ENCODE measurements around the gene XXYLT1.
"Not testable (repeated sequence)": the region's sequence is repeated elsewhere in the genome, so short reads cannot be mapped to it uniquely, and the experiment has no call there.

Gene XXYLT1

GRCh38 chr3:195226900-195227447 lies 44.0 kb downstream of the XXYLT1 start:
- peak; percentile 54 for DNase-seq (ENCODE audit: low spot score)

- no peak for DNase-seq (ENCODE audit: low spot score)
Observed at GRCh38 chr3:195226445-195226844, 44.5 kb downstream of the XXYLT1 start.

GRCh38 chr3:195224980-195225580 lies 45.9 kb downstream of the XXYLT1 start:
- no peak for DNase-seq (ENCODE audit: low spot score)

GRCh38 chr3:195224156-195224979 lies 46.6 kb downstream of the XXYLT1 start:
- no peak for DNase-seq (ENCODE audit: low spot score)

DNA sequence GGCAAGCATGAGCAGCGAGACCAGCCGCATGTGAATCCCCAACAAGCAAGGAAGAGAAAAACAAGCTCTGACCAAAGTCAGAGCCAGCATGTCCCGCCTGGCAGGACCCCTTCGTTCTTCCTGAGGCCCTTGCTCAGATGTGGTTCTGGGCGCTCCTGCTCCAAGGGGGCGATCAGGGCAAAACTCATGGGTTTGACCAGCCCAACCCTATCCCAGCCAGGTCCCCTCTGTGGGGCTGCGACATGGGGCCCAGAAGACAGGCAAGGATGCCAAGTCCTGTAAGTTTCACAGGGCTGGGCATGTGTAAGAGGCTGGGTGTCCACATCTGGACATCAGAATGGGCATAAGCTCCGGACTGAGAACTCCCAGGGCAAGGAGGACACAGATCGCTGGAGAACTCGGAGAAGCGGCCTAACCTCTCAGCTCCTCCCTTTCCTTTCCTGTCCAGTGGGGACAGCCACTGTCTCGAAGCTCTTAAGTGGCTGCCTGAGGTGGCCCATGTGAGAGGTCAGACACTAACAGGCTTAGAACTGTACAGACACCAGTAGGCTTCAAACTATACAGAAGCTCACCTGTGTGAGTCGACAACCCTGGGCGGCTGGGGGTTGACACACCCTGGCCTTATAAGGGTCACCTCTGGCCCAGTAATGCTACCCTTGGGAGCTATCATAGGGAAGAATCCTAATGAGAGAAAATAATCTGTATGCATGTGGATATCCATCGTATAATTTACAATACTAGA lies 48.9 kb downstream of the XXYLT1 start:
- DNase-seq (ENCODE audit: low spot score): no peak

GRCh38 chr3:195221015-195221853 lies 49.7 kb downstream of the XXYLT1 start:
- no peak for DNase-seq (ENCODE audit: low spot score)

DNA sequence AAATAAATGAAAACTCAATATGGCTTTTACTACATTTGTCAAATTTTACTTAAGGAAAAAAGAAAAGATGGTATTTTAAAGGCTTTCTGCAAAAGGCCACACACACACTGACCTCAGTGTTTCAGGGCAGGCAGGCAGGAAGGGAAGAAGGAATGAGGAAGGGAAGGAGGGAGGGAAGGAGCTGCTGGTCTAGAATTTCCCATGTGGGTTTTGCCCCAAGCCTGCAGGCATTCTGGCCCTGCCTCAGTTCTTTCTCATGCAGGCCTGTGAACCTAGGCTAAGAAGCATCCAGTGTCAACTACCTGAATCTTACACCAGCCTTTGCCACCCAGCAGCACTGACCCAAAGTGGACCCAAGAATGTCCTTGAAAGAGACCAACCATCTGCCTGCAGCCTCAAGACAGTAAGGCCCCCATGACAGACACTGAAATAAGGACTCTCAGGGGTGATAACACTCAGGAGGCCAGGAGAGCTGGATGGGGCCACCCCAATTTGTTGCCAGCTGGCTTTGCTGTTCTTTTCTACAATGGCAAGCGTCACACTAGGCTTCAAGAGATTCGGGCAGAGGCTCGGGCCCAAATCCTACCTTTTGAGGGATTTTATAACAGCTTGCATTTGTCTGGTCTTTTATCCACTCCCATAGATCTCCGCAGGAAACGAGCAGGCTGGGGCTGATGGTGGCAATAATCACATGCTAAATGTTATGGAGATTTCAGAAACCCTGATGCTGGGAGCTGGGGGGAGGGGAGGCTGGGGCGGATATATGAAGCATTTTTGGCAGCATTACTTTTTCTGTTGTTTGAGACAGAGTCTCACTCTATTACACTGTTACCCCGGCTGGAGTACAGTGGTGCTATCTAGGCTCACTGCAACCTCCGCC lies 51.4 kb downstream of the XXYLT1 start:
- no peak for DNase-seq (ENCODE audit: low spot score)

DNA sequence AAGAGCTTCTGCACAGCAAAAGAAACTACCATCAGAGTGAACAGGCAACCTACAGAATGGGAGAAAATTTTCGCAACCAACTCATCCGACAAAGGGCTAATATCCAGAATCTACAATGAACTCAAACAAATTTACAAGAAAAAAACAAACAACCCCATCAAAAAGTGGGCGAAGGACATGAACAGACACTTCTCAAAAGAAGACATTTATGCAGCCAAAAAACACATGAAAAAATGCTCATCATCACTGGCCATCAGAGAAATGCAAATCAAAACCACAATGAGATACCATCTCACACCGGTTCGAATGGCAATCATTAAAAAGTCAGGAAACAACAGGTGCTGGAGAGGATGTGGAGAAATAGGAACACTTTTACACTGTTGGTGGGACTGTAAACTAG lies 52.6 kb downstream of the XXYLT1 start:
- DNase-seq (ENCODE audit: low spot score): not testable (repeated sequence)

- not testable (repeated sequence) for DNase-seq (ENCODE audit: low spot score)
Observed at GRCh38 chr3:195215576-195215975, 55.4 kb downstream of the XXYLT1 start.

DNA sequence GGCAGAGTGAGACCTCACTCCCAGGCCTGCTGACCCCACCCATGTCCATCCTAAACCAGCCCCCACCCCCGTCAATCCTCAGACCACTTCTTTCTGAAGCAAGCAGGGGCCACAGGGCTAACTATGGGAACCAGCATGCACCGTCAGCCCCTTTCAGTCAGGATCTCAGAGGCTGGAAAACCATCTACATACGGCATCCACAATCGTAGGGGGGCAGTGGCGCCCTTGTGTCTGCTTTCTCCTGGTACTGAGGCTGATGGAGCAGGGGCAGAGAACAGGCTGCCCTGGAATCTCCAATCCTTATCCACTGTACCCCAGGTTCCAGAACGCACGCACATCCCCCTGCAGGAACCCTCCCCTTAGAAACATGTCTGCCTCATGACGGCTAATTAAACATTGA lies 56.6 kb downstream of the XXYLT1 start:
- no peak for DNase-seq (ENCODE audit: low spot score)

GRCh38 chr3:195213639-195214315 lies 57.2 kb downstream of the XXYLT1 start:
- DNase-seq (ENCODE audit: low spot score): no peak

DNA sequence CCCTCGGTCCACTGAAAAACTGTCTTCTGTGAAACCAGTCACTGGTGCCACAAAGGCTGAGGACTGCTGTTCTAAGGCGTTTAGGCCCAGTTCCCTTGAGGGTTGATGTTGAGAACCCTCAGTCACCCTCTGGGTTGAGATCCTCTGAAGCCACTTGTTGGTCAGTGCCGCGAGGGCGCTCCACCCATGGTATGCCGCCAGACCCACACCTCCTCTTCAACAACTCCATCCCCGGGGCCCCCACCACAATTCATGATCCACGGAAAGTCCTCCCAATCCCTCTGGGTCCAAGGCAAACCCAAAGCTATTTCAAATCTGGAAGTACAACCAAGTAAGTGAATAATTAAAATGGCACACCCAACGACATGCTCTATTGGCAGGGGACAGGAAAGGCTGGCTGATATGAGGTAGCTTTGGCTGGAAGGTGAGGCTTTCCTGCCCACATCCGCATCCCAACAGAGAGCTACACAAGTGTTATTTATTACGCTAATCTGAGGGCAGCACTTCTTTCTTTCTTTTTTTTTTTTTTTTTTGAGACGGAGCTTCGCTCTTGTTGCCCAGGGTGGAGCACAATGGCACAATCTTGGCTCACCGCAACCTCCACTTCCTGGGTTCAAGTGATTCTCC lies 58.1 kb downstream of the XXYLT1 start:
- no peak for DNase-seq (ENCODE audit: low spot score)

DNA sequence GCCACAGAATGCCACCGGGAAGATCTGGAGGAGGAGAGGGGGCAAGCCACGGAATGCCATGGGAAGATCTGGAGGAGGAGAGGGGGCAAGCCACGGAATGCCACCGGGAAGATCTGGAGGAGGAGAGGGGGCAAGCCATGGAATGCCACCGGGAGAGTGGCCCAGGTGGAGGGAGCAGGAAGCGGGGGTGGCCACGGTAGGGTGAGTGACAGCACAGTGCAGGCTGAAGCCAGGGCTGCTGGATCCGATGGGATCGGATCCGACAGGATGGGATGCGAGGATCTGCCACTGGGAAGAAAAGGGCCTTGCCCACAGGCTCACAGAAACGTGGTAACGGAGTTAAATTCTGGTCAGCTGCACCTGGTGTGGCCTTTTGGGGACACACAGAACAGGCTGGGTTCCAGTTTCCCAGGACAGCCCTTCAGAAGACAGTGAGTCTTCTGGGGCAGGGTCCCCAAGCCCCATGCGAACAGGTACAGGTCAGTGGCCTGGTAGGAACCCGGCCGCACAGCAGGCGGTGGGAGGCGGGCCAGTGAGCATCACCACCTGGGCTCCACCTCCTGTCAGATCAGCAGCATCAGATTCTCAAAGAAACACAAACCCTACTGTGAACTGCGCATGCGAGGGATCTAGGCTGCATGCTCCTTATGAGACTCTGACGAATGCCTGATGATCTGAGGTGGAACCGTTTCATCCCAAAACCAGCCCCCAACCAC lies 58.8 kb downstream of the XXYLT1 start:
- no peak for DNase-seq (ENCODE audit: low spot score)

DNA sequence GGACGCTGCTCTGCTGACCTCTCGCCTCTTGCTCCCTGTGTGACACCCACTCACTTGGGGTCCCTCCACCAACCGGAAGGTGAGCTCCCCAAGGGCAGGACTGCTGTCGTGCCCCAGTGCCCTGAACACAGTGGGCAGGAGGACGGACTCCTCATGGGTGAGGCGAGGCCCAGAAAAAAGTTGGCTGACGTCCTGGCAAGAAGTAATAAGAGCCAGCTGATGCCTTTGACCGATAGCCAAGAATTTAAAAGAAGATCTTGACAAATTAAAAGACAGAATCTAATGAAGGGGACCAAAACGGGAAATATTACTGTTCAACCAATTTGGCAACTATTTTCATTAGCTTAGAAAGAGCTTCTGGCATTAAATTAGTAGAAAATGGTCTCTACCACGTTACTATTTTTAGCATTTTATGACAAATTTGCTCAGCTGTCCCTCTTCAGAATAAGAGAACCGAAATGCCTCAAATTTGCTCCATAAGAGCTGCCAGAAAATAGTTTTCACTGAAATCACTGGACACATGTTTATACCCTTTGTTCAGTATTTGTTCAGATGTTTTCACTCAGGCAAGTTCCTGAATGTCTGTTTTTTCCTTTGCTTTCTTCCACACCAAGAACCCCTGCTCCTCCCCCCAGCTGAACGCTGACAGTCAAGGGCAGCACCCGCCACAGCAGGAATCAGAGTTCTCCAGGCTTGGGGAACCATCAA lies 60.5 kb downstream of the XXYLT1 start:
- DNase-seq (ENCODE audit: low spot score): no peak

- no peak for DNase-seq (ENCODE audit: low spot score)
Observed at GRCh38 chr3:195209847-195210265, 61.1 kb downstream of the XXYLT1 start.

- no peak for DNase-seq (ENCODE audit: low spot score)
Observed at GRCh38 chr3:195209083-195209846, 61.7 kb downstream of the XXYLT1 start.

DNA sequence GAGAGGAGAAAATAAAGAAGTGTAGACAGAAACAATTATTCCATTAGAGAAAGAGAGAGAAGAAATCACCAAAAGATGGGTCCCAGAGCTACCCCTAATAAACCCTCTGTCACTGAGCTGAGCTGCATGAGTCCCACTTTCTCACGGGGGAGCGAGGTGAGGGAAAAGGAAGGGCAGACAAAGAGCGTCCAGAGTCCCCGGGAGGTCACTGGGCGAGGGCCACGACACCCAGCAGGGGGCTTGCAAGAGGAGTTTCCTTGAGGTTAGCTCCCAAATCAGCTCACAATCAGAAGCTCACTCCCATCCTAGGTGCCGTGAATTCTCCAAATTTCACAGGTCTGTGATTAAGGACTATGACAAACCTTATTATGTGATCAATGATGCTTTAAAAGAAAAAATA lies 62.3 kb downstream of the XXYLT1 start:
- no peak for DNase-seq (ENCODE audit: low spot score)

- no peak for DNase-seq (ENCODE audit: low spot score)
Observed at GRCh38 chr3:195208183-195208582, 62.8 kb downstream of the XXYLT1 start.

Data from HuH-7 (cell line).